DMS53 (cell line): ENCODE measurements around the gene C2CD2.

Experiments
- DNase-seq: peaks from one replicate; lab custom pipeline; 2025; lab: John Stamatoyannopoulos, UW

The C2CD2 gene

GRCh38 chr21:41865002-41865777 lies 88.6 kb downstream of the C2CD2 start:
- no peak for DNase-seq

- no peak for DNase-seq
Measured at GRCh38 chr21:41864311-41865001, 89.4 kb downstream of the C2CD2 start.

- no peak for DNase-seq
Measured at GRCh38 chr21:41863439-41863740, 90.4 kb downstream of the C2CD2 start.

GRCh38 chr21:41861987-41862386 lies 91.8 kb downstream of the C2CD2 start:
- DNase-seq: no peak

GRCh38 chr21:41861255-41861654 lies 92.6 kb downstream of the C2CD2 start:
- no peak for DNase-seq

DNA sequence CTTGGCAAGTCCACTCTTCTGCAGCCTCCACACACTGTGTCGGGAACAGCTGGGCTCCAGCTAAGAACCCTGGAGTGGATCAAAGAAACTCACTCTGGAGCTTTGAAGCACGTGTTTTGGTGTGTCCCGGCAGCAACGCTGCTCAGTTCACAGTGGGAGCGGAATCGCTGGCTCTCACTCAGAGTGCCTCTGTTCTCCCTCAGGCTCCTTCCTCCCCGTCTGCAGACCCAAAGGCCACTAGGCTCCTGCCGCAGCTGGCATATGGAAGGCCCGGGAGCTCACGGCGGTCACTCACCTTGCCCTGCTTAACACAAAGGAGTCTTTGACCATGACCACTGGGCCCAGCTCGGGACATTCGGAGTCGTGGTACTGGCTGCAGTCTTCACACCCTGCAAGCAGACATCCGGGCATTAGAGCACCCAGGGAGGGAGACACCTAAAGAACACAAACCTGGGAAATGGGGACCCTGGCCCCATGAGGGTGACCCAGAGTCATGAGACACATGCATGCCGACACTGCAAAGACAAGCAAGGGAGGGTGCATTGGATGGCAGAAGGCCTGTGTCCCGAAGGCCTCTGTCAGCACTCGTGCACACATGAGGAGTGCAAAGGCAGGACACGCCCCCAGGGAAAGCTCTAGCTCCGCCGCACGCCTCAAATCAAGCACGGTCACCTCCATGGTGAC lies 94.4 kb downstream of the C2CD2 start:
- DNase-seq: no peak

DNA sequence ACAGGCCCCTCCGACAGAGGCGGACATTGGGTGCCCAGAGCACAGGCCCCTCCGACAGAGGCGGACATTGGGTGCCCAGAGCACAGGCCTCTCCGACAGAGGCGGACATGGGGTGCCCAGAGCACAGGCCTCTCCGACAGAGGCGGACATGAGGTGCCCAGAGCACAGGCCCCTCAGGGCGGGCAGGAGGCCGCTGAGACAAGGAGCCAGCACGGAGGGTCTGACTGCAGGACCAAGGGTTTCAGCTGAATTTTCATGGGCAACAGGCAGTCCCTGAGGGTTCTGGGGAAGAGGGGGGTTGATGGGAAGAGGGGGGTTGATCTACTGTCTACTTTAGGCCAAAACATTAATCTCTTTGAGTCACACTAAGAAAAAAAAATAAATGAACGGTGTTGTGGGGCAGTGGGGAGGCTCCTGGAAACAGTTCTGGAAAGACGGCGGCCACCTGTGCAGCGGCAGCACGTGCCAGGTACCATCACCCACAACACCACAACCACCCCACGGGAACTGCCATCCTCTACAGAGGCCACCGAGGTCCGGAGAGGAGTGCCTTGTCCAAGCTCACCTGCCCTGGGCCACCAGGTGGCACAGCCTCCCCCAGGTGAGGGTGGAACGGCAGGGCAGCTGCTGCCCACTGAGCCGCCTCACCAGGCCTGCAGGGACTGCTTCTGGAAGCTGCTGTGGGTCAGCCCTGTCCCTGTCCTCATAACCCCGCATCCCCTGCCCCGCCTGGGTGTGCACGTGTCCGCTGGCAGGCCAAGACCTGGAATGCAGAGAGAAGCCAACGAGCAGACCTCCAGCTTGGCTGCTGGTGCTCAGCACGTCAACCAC lies 95.1 kb downstream of the C2CD2 start:
- DNase-seq: no peak

DNA sequence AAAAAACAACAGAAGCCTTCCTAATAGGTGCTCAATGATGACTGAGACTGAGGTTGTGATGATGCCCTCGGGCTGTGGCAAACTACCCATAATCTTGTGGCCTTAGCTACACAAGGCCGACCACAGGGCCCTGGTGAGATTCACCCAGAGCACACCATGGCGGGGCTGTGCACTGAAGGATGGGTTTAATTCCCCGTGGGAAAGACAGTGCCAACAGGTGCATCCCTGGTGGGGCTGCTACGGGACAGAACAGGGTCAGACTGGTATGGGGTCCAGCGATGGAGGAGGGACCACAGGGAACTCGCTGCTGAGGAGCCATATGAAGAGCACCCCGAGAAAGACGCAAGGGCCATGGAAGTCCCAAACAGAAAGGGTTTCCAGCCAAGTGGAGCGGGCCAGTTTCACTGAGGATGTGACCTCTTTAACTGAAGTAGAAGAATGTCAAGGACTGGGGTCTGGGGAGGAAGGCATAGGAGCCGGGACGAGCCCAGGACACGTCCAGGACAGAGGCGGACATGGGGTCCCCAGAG lies 96.0 kb downstream of the C2CD2 start:
- no peak for DNase-seq

DNA sequence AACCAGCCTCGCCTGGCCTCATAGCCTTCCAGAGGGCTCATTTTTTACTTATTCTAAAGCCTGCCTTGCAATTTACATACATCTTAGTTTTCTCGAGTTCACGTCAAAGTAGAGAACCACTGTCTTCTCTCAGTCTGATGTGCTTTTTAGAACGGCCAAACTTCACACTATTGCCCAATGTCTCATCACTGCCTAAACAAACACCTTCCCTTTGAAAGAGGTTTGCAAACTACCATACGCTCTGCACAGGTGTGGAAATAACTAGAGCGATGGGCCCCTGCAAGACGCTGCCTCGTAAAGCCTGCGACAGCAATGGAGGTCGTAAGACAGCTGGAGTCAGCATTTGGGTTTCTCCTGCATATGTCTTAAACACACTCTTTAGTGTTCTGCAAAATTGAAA lies 97.2 kb downstream of the C2CD2 start:
- DNase-seq: no peak

GRCh38 chr21:41854426-41854995 lies 99.3 kb downstream of the C2CD2 start:
- DNase-seq: no peak

GRCh38 chr21:41852929-41853320 lies 100.9 kb downstream of the C2CD2 start:
- no peak for DNase-seq

DNA sequence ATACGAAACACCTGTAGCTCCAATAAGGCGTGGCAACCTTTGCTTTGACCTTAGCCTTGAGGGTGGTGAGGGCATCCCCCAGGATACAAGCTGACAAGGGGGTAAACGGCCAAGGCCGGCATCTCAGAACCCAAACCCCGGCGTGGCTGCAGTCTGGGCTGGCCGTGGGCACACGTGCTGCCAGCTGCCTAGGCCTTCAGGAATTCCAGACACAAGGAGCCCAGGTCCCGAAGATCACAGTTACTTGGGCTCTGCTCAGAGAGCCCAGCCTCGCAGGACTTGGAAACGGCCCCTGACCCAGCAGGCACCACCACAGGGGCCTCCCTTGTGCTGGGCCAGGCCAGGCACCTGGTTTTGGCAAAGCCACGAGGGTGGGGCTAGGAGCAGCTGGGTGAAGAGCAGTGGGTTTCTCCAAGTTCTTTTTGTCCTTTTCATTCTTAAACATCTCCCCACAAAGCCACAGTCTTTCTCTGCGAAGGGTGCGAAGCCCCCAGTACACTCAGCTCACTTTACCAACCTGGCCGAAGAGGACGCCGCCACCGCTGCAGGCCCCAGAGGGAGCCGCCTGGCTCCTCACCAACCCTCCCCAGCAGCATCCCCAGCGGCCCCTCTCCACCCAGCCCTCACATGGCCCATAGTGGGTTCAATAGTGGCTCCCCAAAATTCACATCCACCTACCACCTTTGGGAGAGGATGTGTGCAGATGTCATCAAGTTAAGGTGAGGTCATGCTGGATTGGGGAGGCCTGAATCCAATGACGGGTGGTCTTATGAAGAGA lies 101.5 kb downstream of the C2CD2 start:
- DNase-seq: no peak

- DNase-seq: no peak
Measured at GRCh38 chr21:41851090-41851790, 102.6 kb downstream of the C2CD2 start.

GRCh38 chr21:41850085-41850484 lies 103.7 kb downstream of the C2CD2 start:
- DNase-seq: no peak

DNA sequence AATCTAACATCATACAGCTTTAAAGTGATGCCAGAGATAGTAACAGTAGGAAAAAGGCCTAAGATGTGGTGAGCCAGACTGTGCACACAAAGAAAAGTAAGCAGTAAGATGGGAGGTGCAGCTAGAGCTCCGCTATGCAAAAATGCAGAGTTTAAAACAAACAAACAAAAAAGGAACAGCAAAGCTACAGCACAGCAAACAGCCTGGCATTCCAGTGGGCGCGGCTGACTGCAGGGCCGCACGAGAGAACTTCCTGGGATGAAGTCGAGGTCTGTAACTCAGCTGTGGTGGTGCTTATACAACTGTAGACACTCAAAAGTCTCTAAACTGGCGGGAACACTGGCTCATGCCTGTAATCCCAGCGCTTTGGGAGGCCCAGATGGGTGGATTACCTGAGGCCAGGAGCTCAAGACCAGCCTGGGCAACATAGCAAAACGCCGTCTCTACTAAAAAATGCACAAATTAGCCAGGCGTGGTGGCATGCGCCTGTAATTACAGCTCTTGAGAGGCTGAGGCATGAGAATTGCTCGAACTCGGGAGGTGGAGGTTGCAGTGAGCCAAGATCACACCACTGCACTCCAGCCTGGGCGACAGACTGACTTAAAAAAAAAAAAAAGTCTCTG lies 104.7 kb downstream of the C2CD2 start:
- no peak for DNase-seq

- DNase-seq: no peak
Measured at GRCh38 chr21:41848533-41848932, 105.3 kb downstream of the C2CD2 start.

GRCh38 chr21:41847066-41847804 lies 106.6 kb downstream of the C2CD2 start:
- DNase-seq: peak; percentile 14

- no peak for DNase-seq
Measured at GRCh38 chr21:41846536-41846935, 107.3 kb downstream of the C2CD2 start.

- no peak for DNase-seq
Measured at GRCh38 chr21:41846033-41846317, 107.8 kb downstream of the C2CD2 start.
